Right renal cortex interstitium (tissue), 3 donors: ENCODE data around the gene RPTN. TPM values are rescaled to one million over a fixed set of nuclear protein-coding genes. Genes with fewer than 3 reads are reported as not detected.
"Not testable (repeated sequence)": the region's sequence is repeated elsewhere in the genome, so short reads cannot be mapped to it uniquely, and the experiment has no call there.

Experiments
- DNase-seq, 3 donors: peaks; one replicate each; pipeline ENCODE4 v3.0.0-alpha.2; 2013; ENCODE audit warnings: low read depth in 3 of 3, low spot score in 2 of 3
- polyA plus RNA-seq, 3 donors: library from polyadenylated mRNA; unstranded; fragments of 120-200 nt; gene quantifications; one replicate each; pipeline ENCODE4 v1.2.1, GENCODE V29; 2013; ENCODE audit not compliant: insufficient read length in 3 of 3

RPTN gene
- polyA plus RNA-seq, 3 donors = not detected

- no peak for DNase-seq
Observed at GRCh38 chr1:152166966-152167365, 7.9 kb upstream of the RPTN start.

GRCh38 chr1:152165286-152166077 lies 6.5 kb upstream of the RPTN start:
- DNase-seq = no peak

- DNase-seq = no peak
Observed at GRCh38 chr1:152164517-152165136, 5.6 kb upstream of the RPTN start.

- DNase-seq = no peak
Observed at GRCh38 chr1:152162792-152163463, 3.9 kb upstream of the RPTN start.

GRCh38 chr1:152160576-152160975 lies 1.5 kb upstream of the RPTN start:
- DNase-seq = no peak

GRCh38 chr1:152153996-152154395 lies 5.0 kb downstream of the RPTN start:
- DNase-seq = no peak

- no peak for DNase-seq
Observed at GRCh38 chr1:152151646-152152045, 7.4 kb downstream of the RPTN start.

GRCh38 chr1:152148981-152149380 lies 10.0 kb downstream of the RPTN start:
- no peak for DNase-seq

- no peak for DNase-seq
Observed at GRCh38 chr1:152148051-152148450, 11.0 kb downstream of the RPTN start.

GRCh38 chr1:152145769-152146168 lies 13.3 kb downstream of the RPTN start:
- no peak for DNase-seq

GRCh38 chr1:152144674-152145183 lies 14.3 kb downstream of the RPTN start:
- DNase-seq = not testable (repeated sequence)

- DNase-seq = no peak
Observed at GRCh38 chr1:152143150-152143887, 15.7 kb downstream of the RPTN start.

- peak; percentile 14 to 33 (median 23) for DNase-seq
Observed at GRCh38 chr1:152141971-152142584, 16.9 kb downstream of the RPTN start.

- no peak for DNase-seq
Observed at GRCh38 chr1:152137215-152137614, 21.8 kb downstream of the RPTN start.

GRCh38 chr1:152130186-152130585 lies 28.8 kb downstream of the RPTN start:
- DNase-seq = no peak

GRCh38 chr1:152127673-152128072 lies 31.4 kb downstream of the RPTN start:
- no peak for DNase-seq

- no peak for DNase-seq
Observed at GRCh38 chr1:152125834-152126443, 33.1 kb downstream of the RPTN start.

GRCh38 chr1:152118915-152119314 lies 40.1 kb downstream of the RPTN start:
- no peak for DNase-seq

GRCh38 chr1:152115344-152115743 lies 43.7 kb downstream of the RPTN start, which contains the start of gene TCHH:
TSS of gene TCHH (minus strand) at chr1:152115444. CDS start at chr1:152114080, 1,364 bp downstream.
- no peak for DNase-seq

- DNase-seq = no peak
Observed at GRCh38 chr1:152112885-152113432, 46.1 kb downstream of the RPTN start.
